K562 (cell line): ENCODE measurements around the gene CCDC171. TPM values are rescaled to one million over a fixed set of nuclear protein-coding genes. Genes with fewer than 3 reads are reported as not detected.

Experiments
- ATAC-seq: fragments of 200-7000 bp; cut with Tn5 transposase; 3 replicates; pipeline ENCODE4 v1.9.1; 2020; ENCODE audit warnings: moderate library complexity
- BruUV-seq: library from RNA; stranded (reverse); fragments of 400-500 nt; replicated peaks from 2 replicates; lab custom pipeline; 2021; lab: Mats Ljungman, UMichigan
- CTCF ChIA-PET: fragments of 300-600 bp; formaldehyde crosslinking; extraction: SDS; loops from one replicate; lab custom pipeline; 2021; ENCODE audit warnings: low intra/inter-chr PET ratio; lab: Yijun Ruan, JAX
- POLR2A ChIA-PET: fragments of 300-600, 350-650 bp; sonication (Branson Sonifier 250); formaldehyde crosslinking; extraction: SDS; loops from one replicate; lab custom pipeline; 2021; ENCODE audit warnings: antibody characterized with exemption, inconsistent platforms; lab: Yijun Ruan, JAX
- DNase-seq, 4 experiments: peaks; one replicate each; pipeline versions ENCODE4 v3.0.0 to v3.0.0-alpha.2; 2011 to 2018; ENCODE audit warnings: low spot score in 3 of 4, mixed read lengths in 3 of 4; ENCODE audit errors: extremely low read depth in 1 of 4
- FAIRE-seq: peaks from 2 replicates; lab custom pipeline; 2011; peaks lifted over from hg19 to GRCh38; lab: Jason Lieb, UNC
- H2AFZ ChIP-seq: 2 replicates; pipeline ENCODE4 v1.6.0; 2011; ENCODE audit warnings: low read depth, low read length, control low read depth, inconsistent platforms
- H3K27ac ChIP-seq: fragments of 200-600 bp; 3 replicates; pipeline ENCODE4 v1.8.0; 2011; ENCODE audit warnings: low read depth, mild to moderate bottlenecking, control low read depth, inconsistent platforms, low read length, moderate library complexity, mixed read lengths; ENCODE audit errors: extremely low read depth
- H3K27me3 ChIP-seq, 2 experiments: fragments of 300-600 bp in 1 of 2; 2 replicates in 1 of 2; 3 replicates in 1 of 2; pipeline versions ENCODE4 v1.6.0 to v1.8.0; 2011; ENCODE audit warnings: inconsistent platforms in 2 of 2, low read length in 2 of 2, mild to moderate bottlenecking in 1 of 2, mixed read lengths in 1 of 2, moderate library complexity in 1 of 2; ENCODE audit not compliant: control insufficient read depth in 2 of 2, insufficient read depth in 2 of 2
- H3K36me3 ChIP-seq: fragments of 300-600 bp; 3 replicates; pipeline ENCODE4 v1.8.0; 2011; ENCODE audit warnings: mild to moderate bottlenecking, low read length, inconsistent platforms; ENCODE audit not compliant: control insufficient read depth, insufficient read depth
- H3K4me1 ChIP-seq, 2 experiments: fragments of 200-600 bp in 1 of 2; replicated peaks in 1 of 2; 2 replicates in 1 of 2; 3 replicates in 1 of 2; pipeline versions ENCODE4 v1.5.1 to v1.8.0; 2011; ENCODE audit warnings: inconsistent platforms in 2 of 2, low read length in 2 of 2, mild to moderate bottlenecking in 1 of 2, mixed read lengths in 1 of 2, moderate library complexity in 1 of 2; ENCODE audit not compliant: control insufficient read depth in 2 of 2, insufficient read depth in 2 of 2
- H3K4me2 ChIP-seq: 2 replicates; pipeline ENCODE4 v1.6.1; 2011; ENCODE audit warnings: low read length, control low read depth, inconsistent platforms, mixed read lengths; ENCODE audit not compliant: insufficient read depth
- H3K4me3 ChIP-seq: fragments of 200-600 bp; sonication (generic), shearing (Covaris generic); 2 replicates; pipeline ENCODE4 v1.5.1; 2016; ENCODE audit warnings: control low read depth, inconsistent platforms
- H3K79me2 ChIP-seq: fragments of 200-600 bp; 3 replicates; pipeline ENCODE4 v1.8.0; 2011; ENCODE audit warnings: low read length, inconsistent platforms; ENCODE audit not compliant: control insufficient read depth, insufficient read depth
- H3K9ac ChIP-seq, 2 experiments: 2 replicates each; pipeline versions ENCODE4 v1.6.0 to v1.6.1; 2011; ENCODE audit warnings: low read depth in 2 of 2, low read length in 2 of 2, control low read depth in 1 of 2, inconsistent platforms in 1 of 2, mild to moderate bottlenecking in 1 of 2, mixed read lengths in 1 of 2; ENCODE audit not compliant: insufficient read depth in 1 of 2
- H3K9me1 ChIP-seq: one replicate; pipeline ENCODE4 v1.6.0; 2011; ENCODE audit warnings: inconsistent platforms, mild to moderate bottlenecking, low read length, moderate library complexity; ENCODE audit not compliant: control insufficient read depth, insufficient read depth
- H3K9me3 ChIP-seq: replicated peaks from 2 replicates; pipeline ENCODE4 v1.5.1; 2011; ENCODE audit warnings: low read depth, low read length, inconsistent platforms; ENCODE audit not compliant: control insufficient read depth, insufficient read depth
- H4K20me1 ChIP-seq: replicated peaks from 2 replicates; pipeline ENCODE4 v1.6.1; 2011; ENCODE audit warnings: low read length, inconsistent platforms, mixed read lengths; ENCODE audit not compliant: control insufficient read depth, insufficient read depth
- BRD9 ChIP-seq: fragments of 450-650 bp; IDR thresholded peaks from 2 replicates; pipeline ENCODE4 v1.6.1; 2018; ENCODE audit warnings: low read depth; ENCODE audit not compliant: partially characterized antibody
- DLX4 ChIP-seq: fragments of 250-450 bp; sonication (Bioruptor Pico); IDR thresholded peaks from 2 replicates; pipeline ENCODE4 v1.6.1; 2021; ENCODE audit warnings: mild to moderate bottlenecking
- EP400 ChIP-seq: fragments of 450-650 bp; IDR thresholded peaks from 2 replicates; pipeline ENCODE4 v1.6.1; 2017; ENCODE audit warnings: antibody characterized with exemption, mild to moderate bottlenecking, moderate library complexity
- GMEB1 ChIP-seq: fragments of 250-450 bp; sonication (Bioruptor Pico); IDR thresholded peaks from 2 replicates; pipeline ENCODE4 v1.4.0; 2020; ENCODE audit warnings: mild to moderate bottlenecking
- KDM2B ChIP-seq: fragments of 250-450 bp; sonication (Bioruptor Pico); IDR thresholded peaks from 2 replicates; pipeline ENCODE4 v1.8.0; 2021; ENCODE audit warnings: mild to moderate bottlenecking, moderate library complexity
- MITF ChIP-seq: IDR thresholded peaks from 2 replicates; pipeline ENCODE4 v1.6.1; 2014; ENCODE audit warnings: antibody characterized with exemption
- NBN ChIP-seq: fragments of 450-650 bp; IDR thresholded peaks from 2 replicates; pipeline ENCODE4 v1.6.1; 2016; ENCODE audit warnings: low read depth, mild to moderate bottlenecking
- NCOA1 ChIP-seq: fragments of 450-650 bp; IDR thresholded peaks from 2 replicates; pipeline ENCODE4 v1.6.1; 2016; ENCODE audit warnings: low read depth
- ZBTB8A ChIP-seq: fragments of 450-650 bp; IDR thresholded peaks from 2 replicates; pipeline ENCODE4 v1.6.1; 2018; ENCODE audit warnings: mild to moderate bottlenecking, moderate library complexity; ENCODE audit not compliant: partially characterized antibody
- ZNF408 ChIP-seq: fragments of 250-450 bp; sonication (Bioruptor Pico); IDR thresholded peaks from 2 replicates; pipeline ENCODE4 v1.4.0; 2020; ENCODE audit warnings: low read depth, mild to moderate bottlenecking, moderate library complexity
- WGBS: fragments of 100-300 bp; shearing (Covaris generic); methylation state at CpG from one replicate; pipeline ENCODE4 v1.1.6; 2016; ENCODE audit warnings: low coverage, mixed read lengths; ENCODE audit not compliant: insufficient coverage; ENCODE audit errors: missing lambda C conversion rate; 5-methylcytosine and 5-hydroxymethylcytosine counted together
- in situ Hi-C: fragments of 300-500 bp; cut with MboI; formaldehyde crosslinking; loops from 4 replicates; pipeline ENCODE4 v1.15.0; 2018; ENCODE audit warnings: inconsistent platforms, mixed read lengths
- intact Hi-C: fragments of 100-400 bp; cut with micrococcal nuclease; formaldehyde crosslinking; loops from 2 replicates; pipeline ENCODE4 v1.14.2; 2022
- polyA plus RNA-seq, 8 experiments: library from polyadenylated mRNA; depleted of rRNA in 4 of 8; stranded (reverse) in 5 of 8; unstranded in 3 of 8; fragments of >200 nt; fragmentation: Nextera tagmentation in 2 of 8; fragmentation: Illumina TruSeq in 1 of 8; extraction: Ambion mirVana in 2 of 8; extraction: Trizol in 1 of 8; gene quantifications; 2 replicates each; pipeline versions ENCODE4 v1.2.1 to v1.2.3, GENCODE V29; 2011 to 2014; ENCODE audit warnings: inconsistent platforms in 1 of 8, missing spikeins in 1 of 8
- total RNA-seq, 7 experiments: library from RNA; depleted of rRNA in 6 of 7; stranded (reverse); fragments of >200 nt in 6 of 7; fragmentation: Illumina TruSeq in 2 of 7; extraction: Trizol in 2 of 7; gene quantifications; 2 replicates each; pipeline versions ENCODE4 v1.2.1 to v1.2.3, GENCODE V29; 2011 to 2021; ENCODE audit warnings: low replicate concordance in 1 of 7

The CCDC171 gene
- total and polyA plus RNA-seq, 9 of the 15 experiments (the other 6 are each of a cell fraction or from before 2014, with no cell fraction given), result 0.08 to 3.8 (median 0.27) TPM

GRCh38 chr9:15982182-15982581, 429.3 kb downstream of the CCDC171 start (continued):
- TF ChIP-seq MITF, result no peak

DNA sequence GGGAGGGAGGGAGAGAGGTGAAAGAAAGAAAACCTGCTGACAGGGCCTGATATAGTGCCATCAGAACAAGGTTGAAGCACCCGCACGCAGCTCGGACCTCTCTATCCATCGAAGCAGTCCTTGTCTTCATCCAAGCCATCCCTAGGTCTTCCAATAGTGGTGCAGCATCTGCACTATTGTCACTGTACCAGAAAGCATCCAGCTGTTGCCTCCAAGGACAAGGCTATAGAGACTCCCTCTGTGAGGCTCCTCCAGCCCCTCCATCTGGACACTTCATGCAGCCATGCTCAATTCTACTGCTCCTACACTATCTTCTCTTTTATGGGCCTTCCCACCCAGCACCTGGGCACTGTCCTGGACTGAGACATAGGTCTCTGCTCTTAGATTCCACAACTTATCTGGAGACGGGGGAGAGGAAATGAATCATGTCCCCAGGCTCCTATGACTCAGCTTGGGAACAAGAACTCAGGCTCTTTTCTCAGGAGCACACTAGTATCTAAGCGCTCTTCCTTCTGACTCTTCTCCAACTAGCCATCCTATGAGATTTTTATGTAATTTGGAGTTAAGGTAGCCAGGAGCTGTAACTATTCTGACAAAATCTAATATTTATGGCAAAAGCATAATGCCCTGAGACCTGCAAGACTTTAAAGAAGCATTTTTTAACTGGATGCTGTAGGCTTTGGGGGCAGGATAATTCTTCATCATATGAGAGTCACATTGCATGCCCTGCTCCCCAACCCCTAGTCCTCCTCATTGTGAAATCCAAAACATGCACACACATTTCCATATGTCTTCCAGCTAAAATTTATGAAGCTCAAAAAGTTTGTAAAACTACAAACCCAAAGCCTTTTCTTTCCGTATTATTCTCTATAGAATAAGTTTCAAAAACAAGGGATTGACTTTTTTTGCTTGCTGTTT, 446.8 kb downstream of the CCDC171 start:
- Histone ChIP-seq H2AFZ (no peak overlapping the region), H3K27ac (no peak overlapping the region)
- no peak for FAIRE-seq

More for the DNA sequence above, 446.8 kb downstream of the CCDC171 start:
- Histone ChIP-seq H3K9me3 (no peaks in the 10 kb centered on the region), H3K79me2 (no peaks in the 10 kb centered on the region), H3K4me1 (no peaks in the 10 kb centered on the region), H3K9me1 (no peaks in the 10 kb centered on the region), H3K9ac (no peak overlapping the region), H4K20me1 (no peaks in the 10 kb centered on the region), H3K4me3 (no peak overlapping the region), H3K27me3 (no peaks in the 10 kb centered on the region), H3K36me3 (no peaks in the 10 kb centered on the region), H3K4me2 (no peak overlapping the region)
- ChIA-PET POLR2A (no interaction called here), CTCF (no interaction called here)
- DNase-seq (no peak), ATAC-seq (no peak)
- BruUV-seq, result no TSS peak
- in situ Hi-C loops, result no loop called here
- 0% methylated on average over 3 of the region's 7 CpGs for WGBS
- intact Hi-C loops, result no loop called here
- no peak for TF ChIP-seq ZBTB8A
- no peak for TF ChIP-seq NCOA1
- no peak for TF ChIP-seq KDM2B (CRISPR knock-in tag)
- TF ChIP-seq ZNF408 (CRISPR knock-in tag), result no peak
- TF ChIP-seq GMEB1, result no peak
- no peak for TF ChIP-seq BRD9
- TF ChIP-seq NBN, result no peak
- no peak for TF ChIP-seq DLX4 (CRISPR knock-in tag)
- no peak for TF ChIP-seq EP400
